ENCODE results near the gene GPBP1. TPM values are rescaled to one million over a fixed set of nuclear protein-coding genes. Genes with fewer than 3 reads are reported as not detected.
A peak's percentile ranks its signal among the peaks of the same experiment; 100 is the strongest.
"Not testable (repeated sequence)": the region's sequence is repeated elsewhere in the genome, so short reads cannot be mapped to it uniquely, and the experiment has no call there.

The GPBP1 gene
- total RNA-seq, 1 donor from 2014 or later, result 21.2 TPM

GRCh38 chr5:57179262-57180200 lies 5.7 kb downstream of the GPBP1 start:
- no peaks in the 10 kb centered on the region for H3K27me3 ChIP-seq
- peak overlapping the region; percentile 2 to 39 for H3K27ac ChIP-seq
- no peak for DNase-seq (ENCODE audit: low spot score in 2 of 2)
- peak overlapping the region; percentile 83 to 99 for H3K4me3 ChIP-seq
- H3K9me3 ChIP-seq, result no peaks in the 10 kb centered on the region
- H3K4me1 ChIP-seq, result peaks cover 9 to 43% of the 10 kb centered on the region in 2 donors
- intact Hi-C loops (cut with DNase I), result loop anchor here (10.0 kb wide), 2 partner anchors 515 to 1875 kb away; partner anchors contain the start of genes DHX29 and MTREX
- TF ChIP-seq, protein P1, sequence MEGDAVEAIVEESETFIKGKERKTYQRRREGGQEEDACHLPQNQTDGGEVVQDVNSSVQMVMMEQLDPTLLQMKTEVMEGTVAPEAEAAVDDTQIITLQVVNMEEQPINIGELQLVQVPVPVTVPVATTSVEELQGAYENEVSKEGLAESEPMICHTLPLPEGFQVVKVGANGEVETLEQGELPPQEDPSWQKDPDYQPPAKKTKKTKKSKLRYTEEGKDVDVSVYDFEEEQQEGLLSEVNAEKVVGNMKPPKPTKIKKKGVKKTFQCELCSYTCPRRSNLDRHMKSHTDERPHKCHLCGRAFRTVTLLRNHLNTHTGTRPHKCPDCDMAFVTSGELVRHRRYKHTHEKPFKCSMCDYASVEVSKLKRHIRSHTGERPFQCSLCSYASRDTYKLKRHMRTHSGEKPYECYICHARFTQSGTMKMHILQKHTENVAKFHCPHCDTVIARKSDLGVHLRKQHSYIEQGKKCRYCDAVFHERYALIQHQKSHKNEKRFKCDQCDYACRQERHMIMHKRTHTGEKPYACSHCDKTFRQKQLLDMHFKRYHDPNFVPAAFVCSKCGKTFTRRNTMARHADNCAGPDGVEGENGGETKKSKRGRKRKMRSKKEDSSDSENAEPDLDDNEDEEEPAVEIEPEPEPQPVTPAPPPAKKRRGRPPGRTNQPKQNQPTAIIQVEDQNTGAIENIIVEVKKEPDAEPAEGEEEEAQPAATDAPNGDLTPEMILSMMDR (IDR thresholded peaks at IDR 0.05), result no peak
- peaks cover 0 to 9% of the 10 kb centered on the region in 2 donors for H3K36me3 ChIP-seq

- Histone ChIP-seq H3K4me3 (peak overlapping the region in 1 of 2 donors; percentile 83), H3K36me3 (peaks cover 0 to 9% of the 10 kb centered on the region in 2 donors), H3K4me1 (peaks cover 9 to 40% of the 10 kb centered on the region in 2 donors), H3K27me3 (no peaks in the 10 kb centered on the region), H3K9me3 (no peaks in the 10 kb centered on the region), H3K27ac (no peak overlapping the region)
- intact Hi-C loops (cut with DNase I), result no loop called here
- no peak for DNase-seq (ENCODE audit: low spot score in 2 of 2)
- TF ChIP-seq, protein P1 (IDR thresholded peaks at IDR 0.05), result no peak
Observed at GRCh38 chr5:57181154-57181553, 7.3 kb downstream of the GPBP1 start.

DNA sequence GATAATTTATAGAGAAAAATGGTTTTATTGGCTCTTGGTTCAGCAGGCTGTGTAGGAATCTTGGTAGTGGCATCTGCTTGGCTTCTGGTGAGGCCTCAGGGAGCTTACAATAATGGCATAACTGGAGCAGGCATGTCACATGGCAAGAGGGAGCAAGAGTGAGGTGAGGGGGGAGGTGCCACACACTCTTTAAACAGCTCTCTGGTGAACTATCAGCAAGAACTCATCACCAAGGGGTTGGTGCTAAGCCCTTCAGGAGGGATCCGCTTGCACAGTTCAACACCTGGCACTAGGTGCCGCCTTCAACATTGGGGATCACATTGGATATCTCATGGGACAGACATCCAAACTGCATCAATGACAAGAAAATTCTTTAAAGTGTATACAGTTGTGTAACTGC lies 10.5 kb downstream of the GPBP1 start:
- H3K4me1 ChIP-seq, result peaks cover 9 to 32% of the 10 kb centered on the region in 2 donors

GRCh38 chr5:57185313-57185712 lies 11.5 kb downstream of the GPBP1 start:
- Histone ChIP-seq H3K4me3 (no peak overlapping the region), H3K36me3 (peaks cover 0 to 9% of the 10 kb centered on the region in 2 donors), H3K9me3 (no peaks in the 10 kb centered on the region), H3K27me3 (no peaks in the 10 kb centered on the region), H3K27ac (no peak overlapping the region), H3K4me1 (peaks cover 4 to 25% of the 10 kb centered on the region in 2 donors)
- intact Hi-C loops (cut with DNase I), result no loop called here
- TF ChIP-seq, protein P1 (IDR thresholded peaks at IDR 0.05), result no peak
- no peak for DNase-seq (ENCODE audit: low spot score in 2 of 2)

More for the DNA sequence above, 10.5 kb downstream of the GPBP1 start:
- DNase-seq (ENCODE audit: low spot score in 2 of 2), result no peak
- TF ChIP-seq, protein P1 (IDR thresholded peaks at IDR 0.05), result no peak
- H3K4me3 ChIP-seq, result no peak overlapping the region
- intact Hi-C loops (cut with DNase I), result no loop called here
- H3K27me3 ChIP-seq, result no peaks in the 10 kb centered on the region
- H3K27ac ChIP-seq, result no peak overlapping the region
- no peaks in the 10 kb centered on the region for H3K9me3 ChIP-seq
- peaks cover 0 to 9% of the 10 kb centered on the region in 2 donors for H3K36me3 ChIP-seq

- Histone ChIP-seq H3K27ac (no peak overlapping the region), H3K4me3 (no peak overlapping the region), H3K27me3 (no peaks in the 10 kb centered on the region), H3K4me1 (peaks cover 3 to 19% of the 10 kb centered on the region in 2 donors), H3K9me3 (no peaks in the 10 kb centered on the region), H3K36me3 (peaks cover 0 to 9% of the 10 kb centered on the region in 2 donors)
- intact Hi-C loops (cut with DNase I), result no loop called here
- DNase-seq (ENCODE audit: low spot score in 2 of 2), result no peak
- TF ChIP-seq, protein P1 (IDR thresholded peaks at IDR 0.05), result no peak
Observed at GRCh38 chr5:57186194-57186593, 12.3 kb downstream of the GPBP1 start.

GRCh38 chr5:57187977-57188376 lies 14.1 kb downstream of the GPBP1 start:
- DNase-seq (ENCODE audit: low spot score in 2 of 2); H3K27ac ChIP-seq; H3K9me3 ChIP-seq; H3K27me3 ChIP-seq; intact Hi-C loops (cut with DNase I); H3K4me3 ChIP-seq: not testable (repeated sequence)
- Histone ChIP-seq H3K36me3 (peaks cover 0 to 12% of the 10 kb centered on the region in 2 donors), H3K4me1 (peaks cover 3 to 12% of the 10 kb centered on the region in 2 donors)
